Measurements from ENCODE around the gene OMP. TPM values are rescaled to one million over a fixed set of nuclear protein-coding genes. Genes with fewer than 3 reads are reported as not detected.

Gene OMP
- total RNA-seq, 5 donors from 2014 or later (not counting 1 experiment from before 2014, with no cell fraction given): 0.79 TPM; not detected in 4

- peaks cover 0 to under 1% (median under 1%) of the 10 kb centered on the region in 3 donors for H3K4me1 Mint-ChIP-seq
- no peak overlapping the region for H3K4me3 ChIP-seq (ENCODE audit: control insufficient read depth in 1 of 2, extremely low read depth in 1 of 2, low read length in 1 of 2)
- DNase-seq: no peak
- ChIA-PET CTCF (no interaction called here), POLR2A (no interaction called here)
- no peak overlapping the region for H3K27ac ChIP-seq (ENCODE audit: low read length)
- no peak for ATAC-seq (replicated peaks in 1 of 4)
- no peaks in the 10 kb centered on the region for H3K9me3 Mint-ChIP-seq
- no peaks in the 10 kb centered on the region for H3K4me1 ChIP-seq (ENCODE audit: control insufficient read depth in 1 of 2, extremely low read depth in 1 of 2, insufficient read depth in 2 of 2, low read length in 2 of 2)
- H3K36me3 Mint-ChIP-seq: no peaks in the 10 kb centered on the region
- WGBS (ENCODE audit: insufficient coverage): 69% methylated on average over 9 of the region's 10 CpGs
- H3K27ac Mint-ChIP-seq: no peak overlapping the region
- H3K27me3 ChIP-seq (replicated peaks in 1 of 2; ENCODE audit: control insufficient read depth in 2 of 2, extremely low read depth in 1 of 2, insufficient read depth in 2 of 2, low read length in 1 of 2): peaks cover 0 to 5% of the 10 kb centered on the region in 2 experiments
- no peaks in the 10 kb centered on the region for H3K27me3 Mint-ChIP-seq
- peaks cover 0 to 8% of the 10 kb centered on the region in 2 donors for H3K36me3 ChIP-seq (ENCODE audit: control insufficient read depth in 2 of 2, extremely low read depth in 1 of 2, insufficient read depth in 1 of 2, low read length in 1 of 2)
- no peaks in the 10 kb centered on the region for H3K9me3 ChIP-seq
- no peak overlapping the region for H3K4me3 Mint-ChIP-seq
Measured at GRCh38 chr11:77121096-77121640, 18.5 kb downstream of the OMP start.

DNA sequence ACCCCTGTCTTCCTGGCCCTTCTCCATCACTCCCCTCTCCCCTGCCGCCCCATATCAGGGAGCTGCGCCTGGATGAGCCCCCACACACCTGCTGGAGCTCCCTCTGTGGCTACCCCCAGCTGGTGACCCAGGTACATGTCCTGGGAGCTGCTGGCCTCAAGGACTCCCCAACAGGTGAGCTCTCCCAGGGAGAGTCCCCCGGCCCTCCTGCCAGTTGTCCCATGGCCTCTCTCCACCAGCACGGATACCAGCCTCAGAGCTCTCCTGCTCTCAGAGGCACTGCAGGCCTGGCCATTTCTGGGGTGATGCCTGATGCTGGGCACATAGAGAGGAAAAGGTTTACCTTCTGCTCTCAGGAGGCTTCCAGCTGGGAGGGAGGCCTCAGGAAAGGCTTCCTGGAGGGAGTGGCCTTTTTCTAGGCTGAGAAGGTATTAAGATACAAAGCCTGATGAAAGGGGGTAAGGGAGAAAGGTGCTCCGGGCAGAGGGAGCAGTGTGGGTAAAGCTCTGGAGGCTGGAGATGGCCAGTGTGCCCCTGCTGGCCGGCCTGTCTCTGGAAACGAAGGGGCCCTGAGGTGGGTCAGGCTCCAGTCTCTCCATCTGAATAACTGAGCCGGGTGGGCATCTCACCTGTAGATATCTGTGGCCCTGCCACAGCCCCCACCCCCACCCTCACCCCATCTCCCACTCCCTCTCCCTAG, 19.4 kb downstream of the OMP start:
- Mint-ChIP-seq H3K27me3 (no peaks in the 10 kb centered on the region), H3K36me3 (no peaks in the 10 kb centered on the region), H3K4me3 (no peak overlapping the region), H3K9me3 (no peaks in the 10 kb centered on the region), H3K4me1 (peaks cover 0 to 4% (median 4%) of the 10 kb centered on the region in 3 donors), H3K27ac (no peak overlapping the region)
- no peak overlapping the region for H3K27ac ChIP-seq (ENCODE audit: low read length)
- DNase-seq (no peak), ATAC-seq (replicated peaks in 1 of 4) (no peak)
- no peaks in the 10 kb centered on the region for H3K9me3 ChIP-seq
- H3K27me3 ChIP-seq (replicated peaks in 1 of 2; ENCODE audit: control insufficient read depth in 2 of 2, extremely low read depth in 1 of 2, insufficient read depth in 2 of 2, low read length in 1 of 2): peaks cover 0 to 14% of the 10 kb centered on the region in 2 experiments
- POLR2A ChIA-PET: no interaction called here
- H3K36me3 ChIP-seq (ENCODE audit: control insufficient read depth in 2 of 2, extremely low read depth in 1 of 2, insufficient read depth in 1 of 2, low read length in 1 of 2): peaks cover 0 to 8% of the 10 kb centered on the region in 2 donors
- 88% methylated on average over 6 of the region's 8 CpGs for WGBS (ENCODE audit: insufficient coverage)
- CTCF ChIA-PET: no interaction called here
- peaks cover 0 to 3% of the 10 kb centered on the region in 2 experiments for H3K4me1 ChIP-seq (ENCODE audit: control insufficient read depth in 1 of 2, extremely low read depth in 1 of 2, insufficient read depth in 2 of 2, low read length in 2 of 2)
- H3K4me3 ChIP-seq (ENCODE audit: control insufficient read depth in 1 of 2, extremely low read depth in 1 of 2, low read length in 1 of 2): no peak overlapping the region

DNA sequence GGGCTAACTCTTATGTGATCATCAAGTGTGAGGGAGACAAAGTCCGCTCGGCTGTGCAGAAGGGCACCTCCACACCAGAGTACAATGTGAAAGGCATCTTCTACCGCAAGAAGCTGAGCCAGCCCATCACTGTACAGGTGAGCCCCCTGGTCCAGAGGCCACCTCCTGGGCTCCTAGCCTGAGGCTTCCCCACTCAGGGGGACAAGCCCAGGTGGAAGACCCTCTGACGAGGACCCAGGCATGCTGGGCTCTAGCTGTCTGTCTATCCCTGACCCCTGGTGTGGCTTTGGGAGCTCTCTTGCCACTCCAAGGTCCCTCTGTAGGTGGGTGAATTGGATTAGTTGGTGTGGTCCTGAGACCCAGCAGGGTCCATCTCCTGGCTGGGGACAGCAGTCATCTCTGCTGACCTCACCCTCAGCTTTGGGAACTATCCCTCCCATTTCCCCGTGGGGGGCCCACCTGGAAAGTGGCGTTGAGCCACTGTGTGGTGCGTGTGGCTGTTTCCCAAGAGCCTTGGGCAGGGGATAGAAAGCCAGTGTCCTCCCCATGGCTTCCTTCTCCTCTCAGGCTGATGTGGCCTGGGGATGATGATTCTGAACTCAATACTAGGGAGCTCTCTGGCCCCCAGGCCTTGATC, 20.1 kb downstream of the OMP start:
- H3K9me3 ChIP-seq: no peaks in the 10 kb centered on the region
- H3K9me3 Mint-ChIP-seq: no peaks in the 10 kb centered on the region
- ChIA-PET POLR2A (no interaction called here), CTCF (no interaction called here)
- peaks cover 0 to 8% of the 10 kb centered on the region in 2 donors for H3K36me3 ChIP-seq (ENCODE audit: control insufficient read depth in 2 of 2, extremely low read depth in 1 of 2, insufficient read depth in 1 of 2, low read length in 1 of 2)
- peaks cover 4 to 9% (median 8%) of the 10 kb centered on the region in 3 donors for H3K4me1 Mint-ChIP-seq
- WGBS (ENCODE audit: insufficient coverage): 81% methylated on average over 4 of the region's 7 CpGs
- DNase-seq (no peak), ATAC-seq (replicated peaks in 1 of 4) (no peak)
- H3K4me1 ChIP-seq (ENCODE audit: control insufficient read depth in 1 of 2, extremely low read depth in 1 of 2, insufficient read depth in 2 of 2, low read length in 2 of 2): peaks cover 2 to 10% of the 10 kb centered on the region in 2 experiments
- H3K27ac ChIP-seq (ENCODE audit: low read length): no peak overlapping the region
- peaks cover 0 to 3% of the 10 kb centered on the region in 2 donors for H3K27me3 Mint-ChIP-seq
- no peak overlapping the region for H3K4me3 Mint-ChIP-seq
- H3K27me3 ChIP-seq (replicated peaks in 1 of 2; ENCODE audit: control insufficient read depth in 2 of 2, extremely low read depth in 1 of 2, insufficient read depth in 2 of 2, low read length in 1 of 2): peaks cover 0 to 20% of the 10 kb centered on the region in 2 experiments
- H3K27ac Mint-ChIP-seq: no peak overlapping the region
- no peak overlapping the region for H3K4me3 ChIP-seq (ENCODE audit: control insufficient read depth in 1 of 2, extremely low read depth in 1 of 2, low read length in 1 of 2)
- no peaks in the 10 kb centered on the region for H3K36me3 Mint-ChIP-seq

DNA sequence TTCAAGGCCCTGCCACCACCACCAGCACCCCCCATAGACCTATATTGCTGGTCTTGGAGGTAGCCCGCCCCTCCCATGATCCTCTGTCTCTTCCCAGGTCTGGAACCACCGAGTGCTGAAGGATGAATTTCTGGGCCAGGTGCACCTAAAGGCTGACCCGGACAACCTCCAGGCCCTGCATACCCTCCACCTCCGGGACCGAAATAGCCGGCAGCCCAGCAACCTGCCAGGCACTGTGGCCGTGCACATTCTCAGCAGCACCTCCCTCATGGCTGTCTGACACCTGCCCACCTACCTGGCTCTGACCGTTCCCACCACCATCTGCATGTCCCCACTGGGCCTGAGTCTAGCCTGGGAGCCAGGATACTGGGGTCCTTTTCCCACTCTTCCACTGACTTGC, 21.0 kb downstream of the OMP start:
- H3K9me3 ChIP-seq: no peaks in the 10 kb centered on the region
- Mint-ChIP-seq H3K27me3 (peaks cover 0 to 3% of the 10 kb centered on the region in 2 donors), H3K36me3 (no peaks in the 10 kb centered on the region), H3K4me3 (no peak overlapping the region), H3K4me1 (peaks cover 9 to 12% (median 11%) of the 10 kb centered on the region in 3 donors), H3K9me3 (no peaks in the 10 kb centered on the region), H3K27ac (no peak overlapping the region)
- DNase-seq (no peak), ATAC-seq (replicated peaks in 1 of 4) (no peak)
- H3K4me3 ChIP-seq (ENCODE audit: control insufficient read depth in 1 of 2, extremely low read depth in 1 of 2, low read length in 1 of 2): no peak overlapping the region
- ChIA-PET CTCF (no interaction called here), POLR2A (no interaction called here)
- 89% methylated on average over 8 of the region's 8 CpGs for WGBS (ENCODE audit: insufficient coverage)
- H3K36me3 ChIP-seq (ENCODE audit: control insufficient read depth in 2 of 2, extremely low read depth in 1 of 2, insufficient read depth in 1 of 2, low read length in 1 of 2): peaks cover 0 to 8% of the 10 kb centered on the region in 2 donors
- H3K4me1 ChIP-seq (ENCODE audit: control insufficient read depth in 1 of 2, extremely low read depth in 1 of 2, insufficient read depth in 2 of 2, low read length in 2 of 2): peaks cover 2 to 16% of the 10 kb centered on the region in 2 experiments
- H3K27ac ChIP-seq (ENCODE audit: low read length): no peak overlapping the region
- peaks cover 0 to 29% of the 10 kb centered on the region in 2 experiments for H3K27me3 ChIP-seq (replicated peaks in 1 of 2; ENCODE audit: control insufficient read depth in 2 of 2, extremely low read depth in 1 of 2, insufficient read depth in 2 of 2, low read length in 1 of 2)

- 94% methylated on average over 7 of the region's 8 CpGs for WGBS (ENCODE audit: insufficient coverage)
- Histone ChIP-seq H3K27me3 (replicated peaks in 1 of 2; ENCODE audit: control insufficient read depth in 2 of 2, extremely low read depth in 1 of 2, insufficient read depth in 2 of 2, low read length in 1 of 2) (peaks cover 0 to 30% of the 10 kb centered on the region in 2 experiments), H3K4me1 (ENCODE audit: control insufficient read depth in 1 of 2, extremely low read depth in 1 of 2, insufficient read depth in 2 of 2, low read length in 2 of 2) (peaks cover 2 to 16% of the 10 kb centered on the region in 2 experiments), H3K36me3 (ENCODE audit: control insufficient read depth in 2 of 2, extremely low read depth in 1 of 2, insufficient read depth in 1 of 2, low read length in 1 of 2) (peaks cover 0 to 8% of the 10 kb centered on the region in 2 donors), H3K9me3 (no peaks in the 10 kb centered on the region), H3K27ac (ENCODE audit: low read length) (no peak overlapping the region), H3K4me3 (ENCODE audit: control insufficient read depth in 1 of 2, extremely low read depth in 1 of 2, low read length in 1 of 2) (no peak overlapping the region)
- CTCF ChIA-PET: no interaction called here
- Mint-ChIP-seq H3K36me3 (no peaks in the 10 kb centered on the region), H3K4me1 (peaks cover 9 to 13% (median 12%) of the 10 kb centered on the region in 3 donors), H3K27ac (no peak overlapping the region), H3K4me3 (no peak overlapping the region), H3K9me3 (no peaks in the 10 kb centered on the region), H3K27me3 (peaks cover 0 to 3% of the 10 kb centered on the region in 2 donors)
- ATAC-seq (replicated peaks in 1 of 4) (no peak), DNase-seq (no peak)
- POLR2A ChIA-PET: no interaction called here
Measured at GRCh38 chr11:77124041-77124440, 21.4 kb downstream of the OMP start.

DNA sequence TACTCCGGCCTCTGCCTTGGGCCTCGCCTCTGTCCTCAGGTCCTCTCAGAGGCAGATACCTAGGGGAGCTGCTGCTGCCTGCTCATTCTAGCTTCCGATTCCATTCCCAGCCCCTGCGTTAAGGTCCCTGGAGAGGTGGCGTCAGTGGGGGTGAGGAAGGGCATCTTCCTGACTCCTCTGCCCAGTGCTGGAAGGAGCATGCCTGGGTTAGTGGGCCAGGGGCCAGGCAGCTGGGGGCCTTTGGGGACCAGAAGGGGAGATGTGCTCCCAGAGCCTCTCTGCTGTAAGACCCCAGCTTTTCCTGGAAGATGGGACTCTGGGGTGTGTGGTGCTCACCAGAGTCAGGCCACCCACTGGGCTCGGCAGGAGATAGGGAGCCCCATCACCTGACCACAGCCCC, 21.8 kb downstream of the OMP start:
- ATAC-seq (replicated peaks in 1 of 4) (no peak), DNase-seq (no peak)
- Mint-ChIP-seq H3K27ac (no peak overlapping the region), H3K27me3 (peaks cover 0 to 3% of the 10 kb centered on the region in 2 donors), H3K4me3 (no peak overlapping the region), H3K9me3 (no peaks in the 10 kb centered on the region), H3K4me1 (peaks cover 9 to 13% (median 12%) of the 10 kb centered on the region in 3 donors), H3K36me3 (no peaks in the 10 kb centered on the region)
- Histone ChIP-seq H3K27me3 (replicated peaks in 1 of 2; ENCODE audit: control insufficient read depth in 2 of 2, extremely low read depth in 1 of 2, insufficient read depth in 2 of 2, low read length in 1 of 2) (peaks cover 0 to 30% of the 10 kb centered on the region in 2 experiments), H3K27ac (ENCODE audit: low read length) (no peak overlapping the region), H3K4me3 (ENCODE audit: control insufficient read depth in 1 of 2, extremely low read depth in 1 of 2, low read length in 1 of 2) (no peak overlapping the region), H3K4me1 (ENCODE audit: control insufficient read depth in 1 of 2, extremely low read depth in 1 of 2, insufficient read depth in 2 of 2, low read length in 2 of 2) (peaks cover 2 to 16% of the 10 kb centered on the region in 2 experiments), H3K36me3 (ENCODE audit: control insufficient read depth in 2 of 2, extremely low read depth in 1 of 2, insufficient read depth in 1 of 2, low read length in 1 of 2) (peaks cover 0 to 8% of the 10 kb centered on the region in 2 donors), H3K9me3 (no peaks in the 10 kb centered on the region)
- CTCF ChIA-PET: no interaction called here
- WGBS (ENCODE audit: insufficient coverage): 96% methylated on average over 4 of the region's 6 CpGs
- POLR2A ChIA-PET: no interaction called here

Measured in T-cell (primary cell).